ENCODE measurements around the gene DIS3L. TPM values are rescaled to one million over a fixed set of nuclear protein-coding genes. Genes with fewer than 3 reads are reported as not detected.
"Not testable (repeated sequence)": the region's sequence is repeated elsewhere in the genome, so short reads cannot be mapped to it uniquely, and the experiment has no call there.

Gene DIS3L
- total RNA-seq, 1 donor from 2014 or later: 18.6 TPM

DNA sequence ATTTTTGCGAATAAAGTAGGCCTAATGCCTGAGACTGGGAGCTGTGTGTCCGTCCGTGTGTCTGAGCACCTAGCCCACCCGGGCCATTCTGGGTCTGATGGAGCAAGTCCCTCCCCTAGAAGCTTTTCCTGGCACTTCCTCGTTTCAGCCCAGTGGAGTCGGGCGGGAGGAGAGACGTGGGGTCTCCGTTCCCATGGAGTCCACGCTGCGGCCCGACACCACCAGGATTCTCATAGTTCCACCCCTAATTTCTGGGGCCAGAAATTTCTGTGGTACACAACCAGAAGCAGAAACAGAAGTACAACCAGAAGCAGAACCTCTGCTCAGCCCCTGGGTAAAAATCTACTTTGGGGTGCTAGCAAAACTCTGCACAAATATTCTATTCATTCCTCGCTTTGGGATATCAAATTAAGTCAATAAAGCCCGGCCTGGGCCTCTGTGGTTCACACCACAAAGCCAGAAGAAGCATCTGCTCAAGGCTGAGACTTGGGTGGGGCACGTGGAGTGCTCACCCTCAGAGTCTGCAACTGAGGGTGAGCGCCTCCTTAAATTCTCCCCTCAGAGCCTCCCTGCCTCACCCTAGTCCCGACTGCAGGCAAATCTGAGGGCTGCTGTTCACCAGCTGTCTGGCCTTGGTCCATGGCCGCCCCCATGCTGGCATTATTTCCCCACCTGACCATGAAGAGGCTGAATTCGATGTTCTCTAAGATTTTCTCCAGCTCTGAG, 38.3 kb upstream of the DIS3L start:
- Mint-ChIP-seq H3K4me3 (ENCODE audit: unreplicated experiment) (no peak overlapping the region), H3K9me3 (ENCODE audit: low read depth) (no peaks in the 10 kb centered on the region), H3K27ac (ENCODE audit: unreplicated experiment) (no peak overlapping the region), H3K36me3 (ENCODE audit: low read depth) (no peaks in the 10 kb centered on the region), H3K27me3 (ENCODE audit: low read depth) (peaks cover 58% of the 10 kb centered on the region), H3K4me1 (ENCODE audit: low read depth) (peaks cover 9% of the 10 kb centered on the region)
- TF ChIP-seq, protein P1, sequence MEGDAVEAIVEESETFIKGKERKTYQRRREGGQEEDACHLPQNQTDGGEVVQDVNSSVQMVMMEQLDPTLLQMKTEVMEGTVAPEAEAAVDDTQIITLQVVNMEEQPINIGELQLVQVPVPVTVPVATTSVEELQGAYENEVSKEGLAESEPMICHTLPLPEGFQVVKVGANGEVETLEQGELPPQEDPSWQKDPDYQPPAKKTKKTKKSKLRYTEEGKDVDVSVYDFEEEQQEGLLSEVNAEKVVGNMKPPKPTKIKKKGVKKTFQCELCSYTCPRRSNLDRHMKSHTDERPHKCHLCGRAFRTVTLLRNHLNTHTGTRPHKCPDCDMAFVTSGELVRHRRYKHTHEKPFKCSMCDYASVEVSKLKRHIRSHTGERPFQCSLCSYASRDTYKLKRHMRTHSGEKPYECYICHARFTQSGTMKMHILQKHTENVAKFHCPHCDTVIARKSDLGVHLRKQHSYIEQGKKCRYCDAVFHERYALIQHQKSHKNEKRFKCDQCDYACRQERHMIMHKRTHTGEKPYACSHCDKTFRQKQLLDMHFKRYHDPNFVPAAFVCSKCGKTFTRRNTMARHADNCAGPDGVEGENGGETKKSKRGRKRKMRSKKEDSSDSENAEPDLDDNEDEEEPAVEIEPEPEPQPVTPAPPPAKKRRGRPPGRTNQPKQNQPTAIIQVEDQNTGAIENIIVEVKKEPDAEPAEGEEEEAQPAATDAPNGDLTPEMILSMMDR (IDR thresholded peaks at IDR 0.05): no peak
- no peak for DNase-seq (ENCODE audit: low spot score)

DNA sequence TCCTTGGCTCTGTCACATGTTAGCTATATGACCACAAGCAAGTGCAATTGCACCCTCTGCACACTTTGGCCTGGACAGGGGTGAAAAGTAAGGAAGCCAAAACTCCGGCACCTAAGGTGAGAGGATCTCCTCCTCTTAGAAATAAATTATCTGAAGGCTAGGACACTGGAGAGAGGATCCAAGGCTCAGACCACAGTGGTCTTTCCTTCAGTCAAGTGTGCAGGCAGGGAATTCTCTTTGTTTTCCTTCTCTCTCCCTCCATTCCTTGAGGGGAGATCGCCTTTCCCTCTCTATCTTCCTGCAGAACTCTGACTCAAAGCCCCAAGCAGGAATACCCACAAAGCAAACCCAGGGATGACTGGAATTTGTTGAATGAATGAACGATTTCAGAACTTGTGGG, 36.7 kb upstream of the DIS3L start:
- Mint-ChIP-seq H3K9me3 (ENCODE audit: low read depth) (no peaks in the 10 kb centered on the region), H3K36me3 (ENCODE audit: low read depth) (no peaks in the 10 kb centered on the region), H3K27ac (ENCODE audit: unreplicated experiment) (no peak overlapping the region), H3K4me3 (ENCODE audit: unreplicated experiment) (no peak overlapping the region), H3K4me1 (ENCODE audit: low read depth) (peaks cover 9% of the 10 kb centered on the region), H3K27me3 (ENCODE audit: low read depth) (peaks cover 52% of the 10 kb centered on the region)
- TF ChIP-seq, protein P1 (IDR thresholded peaks at IDR 0.05): no peak
- no peak for DNase-seq (ENCODE audit: low spot score)

DNA sequence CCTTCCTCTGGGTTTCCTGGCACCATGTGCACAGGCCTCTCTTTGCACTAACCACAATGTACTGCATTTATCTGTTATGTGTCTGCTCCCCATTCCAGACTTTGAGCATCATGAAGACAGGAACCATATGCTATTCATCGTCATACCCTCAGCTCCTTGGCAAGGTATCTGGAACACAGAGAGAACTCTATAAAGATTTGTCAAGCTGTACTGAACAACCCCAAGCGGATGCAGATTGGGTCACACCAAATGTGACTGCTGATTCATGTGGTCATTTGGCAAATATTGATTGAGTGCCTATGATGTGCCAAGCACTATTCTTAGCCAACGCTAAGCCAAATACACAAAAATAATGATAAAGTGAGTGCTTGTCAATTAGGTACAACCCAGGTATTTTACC, 32.3 kb upstream of the DIS3L start:
- Mint-ChIP-seq H3K4me3 (ENCODE audit: unreplicated experiment) (no peak overlapping the region), H3K4me1 (ENCODE audit: low read depth) (no peaks in the 10 kb centered on the region), H3K9me3 (ENCODE audit: low read depth) (peaks cover 5% of the 10 kb centered on the region), H3K27me3 (ENCODE audit: low read depth) (peaks cover 40% of the 10 kb centered on the region), H3K36me3 (ENCODE audit: low read depth) (peaks cover 2% of the 10 kb centered on the region), H3K27ac (ENCODE audit: unreplicated experiment) (no peak overlapping the region)
- TF ChIP-seq, protein P1 (IDR thresholded peaks at IDR 0.05): no peak
- no peak for DNase-seq (ENCODE audit: low spot score)

DNA sequence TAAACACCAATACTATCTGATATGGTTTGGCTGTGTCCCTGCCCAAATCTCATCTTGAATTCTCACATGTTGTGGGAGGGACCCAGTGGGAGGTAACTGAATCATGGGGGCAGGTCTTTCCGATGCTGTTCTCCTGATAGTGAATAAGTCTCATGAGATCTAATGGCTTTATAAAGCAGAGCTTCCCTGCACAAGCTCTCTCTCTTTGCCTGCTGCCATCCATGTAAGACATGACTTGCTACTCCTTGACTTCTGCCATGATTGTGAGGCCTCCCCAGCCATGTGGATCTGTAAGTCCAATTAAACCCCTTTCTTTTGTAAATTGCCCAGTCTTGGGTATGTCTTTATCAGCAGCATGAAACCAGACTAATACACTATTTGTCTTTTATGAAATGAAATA, 30.5 kb upstream of the DIS3L start:
- not testable (repeated sequence) for H3K36me3 Mint-ChIP-seq (ENCODE audit: low read depth); H3K4me3 Mint-ChIP-seq (ENCODE audit: unreplicated experiment); H3K27ac Mint-ChIP-seq (ENCODE audit: unreplicated experiment); DNase-seq (ENCODE audit: low spot score); H3K9me3 Mint-ChIP-seq (ENCODE audit: low read depth); H3K4me1 Mint-ChIP-seq (ENCODE audit: low read depth)
- peaks cover 30% of the 10 kb centered on the region for H3K27me3 Mint-ChIP-seq (ENCODE audit: low read depth)

DNA sequence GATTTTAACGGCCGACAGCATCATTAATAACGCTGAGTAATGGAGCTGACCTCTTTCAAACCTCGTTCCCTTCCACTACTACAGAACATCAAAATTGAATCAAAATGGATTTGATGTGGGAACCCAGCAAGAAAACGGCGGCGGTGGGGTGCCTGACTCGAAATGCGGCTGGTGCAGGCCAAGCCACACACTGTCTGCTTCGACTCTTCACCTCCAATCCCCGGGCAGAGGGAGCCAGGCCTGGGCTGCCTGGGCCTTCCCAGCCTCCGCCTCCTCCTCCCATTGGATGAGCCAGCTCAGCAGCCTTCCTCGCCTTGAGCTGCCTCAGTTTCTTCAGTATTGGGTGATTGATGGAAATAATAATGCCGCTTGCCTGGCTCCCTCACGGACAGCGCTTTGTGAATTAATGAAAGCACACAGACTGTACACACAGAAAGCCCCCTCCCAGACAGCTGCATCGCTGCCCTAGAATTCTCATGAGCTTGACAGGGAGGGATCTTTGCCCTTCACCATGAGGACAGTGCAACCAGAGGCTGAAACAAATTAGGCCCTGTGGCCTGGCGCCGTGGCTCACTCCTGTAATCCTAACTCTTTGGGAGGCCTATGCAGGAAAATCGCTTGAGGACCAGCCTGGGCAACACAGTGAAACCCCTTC, 28.4 kb upstream of the DIS3L start:
- DNase-seq (ENCODE audit: low spot score): no peak
- Mint-ChIP-seq H3K4me1 (ENCODE audit: low read depth) (peaks cover 10% of the 10 kb centered on the region), H3K36me3 (ENCODE audit: low read depth) (peaks cover 2% of the 10 kb centered on the region), H3K27ac (ENCODE audit: unreplicated experiment) (no peak overlapping the region), H3K9me3 (ENCODE audit: low read depth) (peaks cover 5% of the 10 kb centered on the region), H3K27me3 (ENCODE audit: low read depth) (peaks cover 25% of the 10 kb centered on the region), H3K4me3 (ENCODE audit: unreplicated experiment) (no peak overlapping the region)
- TF ChIP-seq, protein P1 (IDR thresholded peaks at IDR 0.05): no peak
